ENCODE measurements around the gene KCNIP3. TPM values are rescaled to one million over a fixed set of nuclear protein-coding genes. Genes with fewer than 3 reads are reported as not detected.

KCNIP3 gene
- total RNA-seq, 2 donors from 2014 or later, result not detected

DNA sequence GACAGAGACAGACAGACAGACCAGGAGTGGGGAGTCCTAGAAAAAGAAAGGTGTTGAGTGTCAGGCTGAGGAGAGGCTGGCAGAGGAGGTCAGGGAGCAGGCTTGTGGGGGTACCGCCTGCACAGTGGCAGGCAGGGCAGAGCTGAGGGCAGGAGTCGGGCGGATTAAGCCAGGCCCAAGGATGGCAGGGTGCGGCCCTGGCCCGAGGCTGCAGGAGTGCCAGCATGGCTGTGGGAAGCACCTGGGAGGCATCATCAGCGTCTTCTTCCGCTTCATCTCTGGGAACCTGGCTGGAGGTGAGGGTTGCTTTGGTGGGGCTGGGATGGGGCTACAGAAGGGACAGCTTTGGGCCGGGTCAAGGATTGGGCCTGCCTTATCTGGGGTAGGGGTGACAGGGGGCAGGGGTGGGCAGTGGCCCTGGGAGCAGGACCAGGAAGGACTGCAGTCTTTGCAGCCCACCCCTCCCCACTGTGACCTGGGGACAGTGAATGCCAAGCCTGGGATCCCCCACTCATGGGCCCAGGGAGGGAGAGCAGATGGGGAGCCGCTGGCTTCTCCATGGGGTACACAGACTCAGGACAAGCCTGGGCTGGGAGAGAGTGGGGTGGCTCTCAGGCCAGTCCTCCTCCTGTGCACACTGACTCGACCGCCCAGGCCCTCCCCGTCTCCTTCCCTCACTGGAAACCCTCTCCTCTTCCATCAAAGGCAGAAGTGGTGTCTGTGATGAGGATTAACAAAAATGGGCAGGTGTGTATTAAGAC is 20.7 kb downstream of the KCNIP3 start:
- no peaks in the 10 kb centered on the region for H3K27me3 Mint-ChIP-seq
- H3K4me1 Mint-ChIP-seq (ENCODE audit: low read depth in 2 of 2), result no peaks in the 10 kb centered on the region
- no peak overlapping the region for H3K27ac Mint-ChIP-seq
- H3K36me3 Mint-ChIP-seq, result no peaks in the 10 kb centered on the region
- no peaks in the 10 kb centered on the region for H3K9me3 Mint-ChIP-seq
- DNase-seq (ENCODE audit: low spot score) (no peak), ATAC-seq (no peak)
- no peak overlapping the region for H3K4me3 Mint-ChIP-seq

- no peak overlapping the region for H3K27ac Mint-ChIP-seq
- no peaks in the 10 kb centered on the region for H3K27me3 Mint-ChIP-seq
- H3K4me1 Mint-ChIP-seq (ENCODE audit: low read depth in 2 of 2), result no peaks in the 10 kb centered on the region
- no peak overlapping the region for H3K4me3 Mint-ChIP-seq
- DNase-seq (ENCODE audit: low spot score) (no peak), ATAC-seq (no peak)
- H3K9me3 Mint-ChIP-seq, result no peaks in the 10 kb centered on the region
- H3K36me3 Mint-ChIP-seq, result no peaks in the 10 kb centered on the region
Measured at GRCh38 chr2:95318431-95319220, 21.5 kb downstream of the KCNIP3 start.

GRCh38 chr2:95319481-95320343 is 22.6 kb downstream of the KCNIP3 start:
- no peak for DNase-seq (ENCODE audit: low spot score)
- no peaks in the 10 kb centered on the region for H3K4me1 Mint-ChIP-seq (ENCODE audit: low read depth in 2 of 2)
- H3K27me3 Mint-ChIP-seq, result no peaks in the 10 kb centered on the region
- H3K9me3 Mint-ChIP-seq, result no peaks in the 10 kb centered on the region
- no peaks in the 10 kb centered on the region for H3K36me3 Mint-ChIP-seq
- no peak overlapping the region for H3K27ac Mint-ChIP-seq
- H3K4me3 Mint-ChIP-seq, result no peak overlapping the region
- no peak for ATAC-seq

GRCh38 chr2:95320344-95320712 is 23.2 kb downstream of the KCNIP3 start:
- ATAC-seq (no peak), DNase-seq (ENCODE audit: low spot score) (no peak)
- Mint-ChIP-seq H3K4me1 (ENCODE audit: low read depth in 2 of 2) (no peaks in the 10 kb centered on the region), H3K4me3 (no peak overlapping the region), H3K9me3 (no peaks in the 10 kb centered on the region), H3K27me3 (no peaks in the 10 kb centered on the region), H3K36me3 (no peaks in the 10 kb centered on the region), H3K27ac (no peak overlapping the region)

DNA sequence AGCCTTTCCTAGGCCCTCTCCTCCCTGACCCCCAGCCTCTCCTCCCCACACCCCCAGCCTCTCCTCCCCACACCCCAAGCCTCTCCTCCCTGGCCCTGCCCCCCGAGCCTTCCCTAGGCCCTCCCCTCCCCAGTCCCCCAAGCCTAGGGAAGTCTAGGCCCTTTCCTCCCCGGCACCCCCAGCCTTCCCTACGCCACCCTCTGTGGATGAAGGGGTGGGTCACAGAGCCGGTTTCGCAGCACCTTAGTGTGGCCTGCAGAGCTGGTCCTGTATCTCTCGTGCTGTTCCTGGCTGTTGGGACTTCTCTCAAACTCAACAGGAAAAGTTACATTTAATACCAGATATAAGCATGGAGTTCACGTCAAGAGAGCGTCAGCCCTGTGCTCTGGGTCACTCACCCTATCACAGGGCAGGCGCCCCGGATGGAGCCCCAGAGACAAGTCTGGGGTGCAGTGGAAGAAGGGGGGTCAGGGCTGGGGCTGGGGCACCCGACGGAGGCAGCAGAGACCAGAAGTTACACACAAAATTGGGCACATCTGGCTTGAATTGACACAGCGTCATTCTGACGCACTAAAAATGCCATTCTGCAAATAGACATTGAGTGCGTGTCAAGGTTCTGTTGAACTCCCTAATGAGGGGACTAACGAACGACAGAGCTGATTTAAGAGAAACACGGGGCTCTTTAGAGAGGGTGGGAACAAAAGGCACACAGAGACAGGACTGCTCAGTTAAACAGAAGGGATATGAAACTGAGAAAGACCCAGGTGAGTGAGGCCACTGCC is 24.0 kb downstream of the KCNIP3 start:
- no peaks in the 10 kb centered on the region for H3K9me3 Mint-ChIP-seq
- H3K4me3 Mint-ChIP-seq, result no peak overlapping the region
- ATAC-seq (no peak), DNase-seq (ENCODE audit: low spot score) (no peak)
- H3K27ac Mint-ChIP-seq, result no peak overlapping the region
- H3K36me3 Mint-ChIP-seq, result no peaks in the 10 kb centered on the region
- no peaks in the 10 kb centered on the region for H3K4me1 Mint-ChIP-seq (ENCODE audit: low read depth in 2 of 2)
- no peaks in the 10 kb centered on the region for H3K27me3 Mint-ChIP-seq

GRCh38 chr2:95323347-95324155 is 26.4 kb downstream of the KCNIP3 start:
- Mint-ChIP-seq H3K4me1 (ENCODE audit: low read depth in 2 of 2) (no peaks in the 10 kb centered on the region), H3K27ac (no peak overlapping the region), H3K36me3 (no peaks in the 10 kb centered on the region), H3K27me3 (no peaks in the 10 kb centered on the region), H3K4me3 (no peak overlapping the region), H3K9me3 (no peaks in the 10 kb centered on the region)
- DNase-seq (ENCODE audit: low spot score) (no peak), ATAC-seq (no peak)

DNA sequence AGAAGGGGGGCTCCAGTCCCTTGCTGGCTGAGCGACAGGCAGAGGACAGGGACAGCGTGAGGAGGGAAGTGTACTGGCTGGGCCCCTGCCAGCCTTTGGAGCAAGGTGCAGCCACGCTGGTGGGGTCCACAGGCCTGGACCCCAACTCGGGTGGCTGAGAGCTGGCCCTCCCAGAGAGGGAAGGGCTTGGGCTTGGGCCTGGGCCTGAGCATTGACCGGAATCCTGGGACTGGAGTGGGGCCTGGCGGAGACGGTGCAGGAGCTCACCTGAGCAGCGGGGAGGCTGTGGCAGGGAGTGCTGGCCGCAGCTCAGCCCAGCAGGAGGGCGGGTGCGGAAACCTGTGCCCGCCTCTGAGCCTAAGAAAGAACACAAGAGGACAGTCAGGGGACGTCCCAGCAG is 27.9 kb downstream of the KCNIP3 start:
- H3K4me1 Mint-ChIP-seq (ENCODE audit: low read depth in 2 of 2), result no peaks in the 10 kb centered on the region
- ATAC-seq (no peak), DNase-seq (ENCODE audit: low spot score) (no peak)
- no peaks in the 10 kb centered on the region for H3K36me3 Mint-ChIP-seq
- H3K9me3 Mint-ChIP-seq, result no peaks in the 10 kb centered on the region
- H3K27ac Mint-ChIP-seq, result no peak overlapping the region
- no peak overlapping the region for H3K4me3 Mint-ChIP-seq
- no peaks in the 10 kb centered on the region for H3K27me3 Mint-ChIP-seq

GRCh38 chr2:95325590-95326432 is 28.7 kb downstream of the KCNIP3 start:
- H3K27me3 Mint-ChIP-seq, result no peaks in the 10 kb centered on the region
- ATAC-seq (no peak), DNase-seq (ENCODE audit: low spot score) (no peak)
- no peaks in the 10 kb centered on the region for H3K9me3 Mint-ChIP-seq
- H3K27ac Mint-ChIP-seq, result no peak overlapping the region
- no peaks in the 10 kb centered on the region for H3K36me3 Mint-ChIP-seq
- no peaks in the 10 kb centered on the region for H3K4me1 Mint-ChIP-seq (ENCODE audit: low read depth in 2 of 2)
- no peak overlapping the region for H3K4me3 Mint-ChIP-seq

DNA sequence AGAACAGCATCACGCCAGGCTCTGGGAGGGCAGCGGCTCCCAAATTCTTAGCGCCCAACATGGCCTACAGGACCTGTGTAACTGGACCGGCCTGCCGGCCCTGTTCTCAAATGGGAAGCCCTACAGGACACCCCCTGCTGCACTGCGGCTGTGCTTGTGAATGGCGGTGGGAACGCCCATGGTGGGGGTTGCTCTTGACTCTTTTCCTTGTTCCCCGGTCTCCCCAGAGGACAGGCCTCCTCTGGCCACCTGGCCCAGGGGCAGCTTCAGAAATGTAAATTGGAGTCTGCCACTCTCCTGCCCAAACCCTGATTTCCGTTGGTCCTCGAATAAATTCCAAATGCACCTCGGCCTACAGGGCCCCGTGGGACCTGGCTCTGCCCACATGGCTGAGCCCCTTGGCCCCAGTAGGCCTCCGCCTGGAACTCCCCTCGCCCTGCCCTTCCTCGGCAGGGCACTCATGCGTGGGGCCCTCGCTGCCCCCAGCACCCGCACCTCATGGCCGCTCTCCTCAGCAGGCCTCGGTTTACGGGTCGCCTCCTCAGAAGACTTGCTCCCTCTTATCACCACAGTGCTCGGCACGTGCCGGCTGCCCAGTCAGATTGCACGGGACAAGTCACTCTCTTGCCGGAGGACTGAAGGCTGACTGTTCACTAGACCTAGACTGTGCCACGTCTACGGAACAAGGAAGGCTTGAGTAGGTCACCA is 29.4 kb downstream of the KCNIP3 start:
- no peak overlapping the region for H3K4me3 Mint-ChIP-seq

GRCh38 chr2:95327861-95328260 is 30.7 kb downstream of the KCNIP3 start:
- DNase-seq (ENCODE audit: low spot score) (no peak), ATAC-seq (no peak)
- no peaks in the 10 kb centered on the region for H3K27me3 Mint-ChIP-seq
- H3K9me3 Mint-ChIP-seq, result no peaks in the 10 kb centered on the region
- no peak overlapping the region for H3K27ac Mint-ChIP-seq
- H3K4me1 Mint-ChIP-seq (ENCODE audit: low read depth in 2 of 2), result no peaks in the 10 kb centered on the region
- H3K4me3 Mint-ChIP-seq, result no peak overlapping the region
- no peaks in the 10 kb centered on the region for H3K36me3 Mint-ChIP-seq

More for the DNA sequence above, 29.4 kb downstream of the KCNIP3 start:
- no peaks in the 10 kb centered on the region for H3K9me3 Mint-ChIP-seq
- no peak for DNase-seq (ENCODE audit: low spot score)
- no peaks in the 10 kb centered on the region for H3K36me3 Mint-ChIP-seq
- ATAC-seq, result no peak
- H3K27ac Mint-ChIP-seq, result no peak overlapping the region
- no peaks in the 10 kb centered on the region for H3K27me3 Mint-ChIP-seq
- H3K4me1 Mint-ChIP-seq (ENCODE audit: low read depth in 2 of 2), result no peaks in the 10 kb centered on the region

GRCh38 chr2:95328358-95329125 is 31.4 kb downstream of the KCNIP3 start:
- Mint-ChIP-seq H3K27me3 (no peaks in the 10 kb centered on the region), H3K27ac (no peak overlapping the region), H3K9me3 (no peaks in the 10 kb centered on the region), H3K36me3 (no peaks in the 10 kb centered on the region), H3K4me1 (ENCODE audit: low read depth in 2 of 2) (no peaks in the 10 kb centered on the region), H3K4me3 (no peak overlapping the region)
- ATAC-seq (peak in 1 of 2 donors; percentile 2), DNase-seq (ENCODE audit: low spot score) (no peak)
